ENCODE data around the gene TRIP12. TPM values are rescaled to one million over a fixed set of nuclear protein-coding genes. Genes with fewer than 3 reads are reported as not detected.

TRIP12 gene
- total and polyA plus RNA-seq, 2 of the 13 experiments (the other 11 are each of a cell fraction or from before 2014, with no cell fraction given) = 72.1 to 153 TPM

GRCh38 chr2:229922449-229923386, 909 bp upstream of the TRIP12 start, which contains the start of gene FBXO36 (continued):
- TF ChIP-seq KIAA2018 (CRISPR knock-in tag; IDR thresholded peaks at IDR 0.05; ENCODE audit: borderline replicate concordance) = no peak
- no peak for TF ChIP-seq DR1 (CRISPR knock-in tag; IDR thresholded peaks at IDR 0.05)
- TF ChIP-seq, protein P1, sequence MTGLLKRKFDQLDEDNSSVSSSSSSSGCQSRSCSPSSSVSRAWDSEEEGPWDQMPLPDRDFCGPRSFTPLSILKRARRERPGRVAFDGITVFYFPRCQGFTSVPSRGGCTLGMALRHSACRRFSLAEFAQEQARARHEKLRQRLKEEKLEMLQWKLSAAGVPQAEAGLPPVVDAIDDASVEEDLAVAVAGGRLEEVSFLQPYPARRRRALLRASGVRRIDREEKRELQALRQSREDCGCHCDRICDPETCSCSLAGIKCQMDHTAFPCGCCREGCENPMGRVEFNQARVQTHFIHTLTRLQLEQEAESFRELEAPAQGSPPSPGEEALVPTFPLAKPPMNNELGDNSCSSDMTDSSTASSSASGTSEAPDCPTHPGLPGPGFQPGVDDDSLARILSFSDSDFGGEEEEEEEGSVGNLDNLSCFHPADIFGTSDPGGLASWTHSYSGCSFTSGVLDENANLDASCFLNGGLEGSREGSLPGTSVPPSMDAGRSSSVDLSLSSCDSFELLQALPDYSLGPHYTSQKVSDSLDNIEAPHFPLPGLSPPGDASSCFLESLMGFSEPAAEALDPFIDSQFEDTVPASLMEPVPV (CRISPR knock-in tag; IDR thresholded peaks at IDR 0.05) = no peak
- no peak for TF ChIP-seq GLMP (CRISPR knock-in tag; IDR thresholded peaks at IDR 0.05; ENCODE audit: borderline replicate concordance)
- TF ChIP-seq IRF2 (CRISPR knock-in tag; IDR thresholded peaks at IDR 0.05) = no peak
- 0 out of 2 replicates have a peak, but pooled peaks have one; percentile 46 for TF ChIP-seq ZNF30 (CRISPR knock-in tag; IDR thresholded peaks at IDR 0.05)
- no peak for TF ChIP-seq SSRP1 (CRISPR knock-in tag; IDR thresholded peaks at IDR 0.05)
- TF ChIP-seq THYN1 (CRISPR knock-in tag; IDR thresholded peaks at IDR 0.05; ENCODE audit: borderline replicate concordance, low read depth) = no peak
- peak; percentile 21; the same call in 1 of the 2 replicates for TF ChIP-seq ARNTL (CRISPR knock-in tag; IDR thresholded peaks at IDR 0.05)
- TF ChIP-seq SMYD3 (CRISPR knock-in tag; IDR thresholded peaks at IDR 0.05) = no peak
- peak; percentile 51; the same call in 1 of the 2 replicates for TF ChIP-seq ZNF121 (CRISPR knock-in tag; IDR thresholded peaks at IDR 0.05)
- TF ChIP-seq IKZF5 (CRISPR knock-in tag; IDR thresholded peaks at IDR 0.05) = peak; percentile 7; the same call in 1 of the 2 replicates
